Lower lobe of right lung (tissue), 2 donors: ENCODE data around the gene SEPTIN1. TPM values are rescaled to one million over a fixed set of nuclear protein-coding genes. Genes with fewer than 3 reads are reported as not detected.

ENCODE experiments used
- ATAC-seq, 2 donors: fragments of 200-7000 bp; cut with Tn5 transposase; one replicate each; pipeline ENCODE4 v1.9.1; 2020 to 2022; ENCODE audit warnings: mild to moderate bottlenecking in 2 of 2, moderate library complexity in 2 of 2
- DNase-seq: peaks from one replicate; pipeline ENCODE4 v3.0.0-alpha.2; 2020
- H3K27ac ChIP-seq: fragments of 200-600 bp; one replicate; pipeline ENCODE4 v1.8.0; 2022
- H3K27me3 ChIP-seq: fragments of 200-600 bp; one replicate; pipeline ENCODE4 v1.8.0; 2022; ENCODE audit warnings: low read depth
- H3K36me3 ChIP-seq: fragments of 200-600 bp; one replicate; pipeline ENCODE4 v1.8.0; 2022; ENCODE audit warnings: mild to moderate bottlenecking
- H3K4me1 ChIP-seq: fragments of 200-600 bp; one replicate; pipeline ENCODE4 v1.8.0; 2022
- H3K4me3 ChIP-seq: fragments of 200-600 bp; one replicate; pipeline ENCODE4 v1.8.0; 2022; ENCODE audit warnings: mild to moderate bottlenecking
- H3K9me3 ChIP-seq: fragments of 200-600 bp; one replicate; pipeline ENCODE4 v1.8.0; 2022
- CTCF ChIP-seq: fragments of 200-600 bp; IDR thresholded peaks from one replicate; pipeline ENCODE4 v1.8.0; 2022; ENCODE audit warnings: antibody characterized with exemption, mild to moderate bottlenecking
- intact Hi-C: fragments of 100-400 bp; cut with DNase I; formaldehyde crosslinking; loops from one replicate; pipeline ENCODE4 v1.11.0; 2022
- total RNA-seq: library from RNA; stranded (reverse); fragmentation: NEBNext Ultra II Directional; extraction: Animal tissue kit (Norgen Biotek cat#: 25700); gene quantifications from one replicate; pipeline ENCODE4 v1.2.1, GENCODE V29; 2021
- donor health status: DM: no; HTN: yes; CAD: no; lungs with severe emphysema.

Gene SEPTIN1
- total RNA-seq, 1 donor from 2014 or later, result 6.0 TPM

DNA sequence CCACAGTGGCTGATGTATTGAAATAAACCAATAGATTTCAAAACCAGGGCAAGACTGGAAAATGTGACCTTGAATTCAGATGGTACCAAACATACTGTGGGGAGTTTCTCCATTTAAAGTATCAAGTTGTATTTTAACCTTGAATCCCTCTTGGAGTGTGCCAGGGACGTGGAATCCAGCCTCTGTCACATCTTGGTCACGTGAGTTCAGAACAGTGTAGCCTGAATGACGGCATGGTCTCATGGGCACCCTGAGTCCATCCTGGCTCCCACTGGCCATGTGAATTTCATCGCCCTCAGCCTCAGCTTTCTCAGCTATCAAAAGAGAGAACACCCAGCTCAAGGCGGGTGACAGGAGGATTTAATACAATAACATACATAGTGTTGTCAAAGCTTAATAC lies 31.8 kb upstream of the SEPTIN1 start:
- Histone ChIP-seq H3K4me3 (no peak overlapping the region), H3K4me1 (peaks cover 23% of the 10 kb centered on the region), H3K27ac (no peak overlapping the region), H3K27me3 (no peaks in the 10 kb centered on the region), H3K36me3 (peaks cover 16% of the 10 kb centered on the region), H3K9me3 (no peaks in the 10 kb centered on the region)
- intact Hi-C loops, result no loop called here
- DNase-seq (no peak), ATAC-seq (no peak)
- no peak for TF ChIP-seq CTCF

GRCh38 chr16:30413112-30413806 lies 30.9 kb upstream of the SEPTIN1 start:
- Histone ChIP-seq H3K9me3 (no peaks in the 10 kb centered on the region), H3K36me3 (peaks cover 16% of the 10 kb centered on the region), H3K27me3 (no peaks in the 10 kb centered on the region), H3K4me3 (no peak overlapping the region), H3K4me1 (peaks cover 27% of the 10 kb centered on the region), H3K27ac (no peak overlapping the region)
- intact Hi-C loops, result no loop called here
- TF ChIP-seq CTCF, result no peak
- DNase-seq (no peak), ATAC-seq (no peak)

- peak; percentile 80 to 89 for ATAC-seq
Observed at GRCh38 chr16:30409125-30410060, 27.0 kb upstream of the SEPTIN1 start.

DNA sequence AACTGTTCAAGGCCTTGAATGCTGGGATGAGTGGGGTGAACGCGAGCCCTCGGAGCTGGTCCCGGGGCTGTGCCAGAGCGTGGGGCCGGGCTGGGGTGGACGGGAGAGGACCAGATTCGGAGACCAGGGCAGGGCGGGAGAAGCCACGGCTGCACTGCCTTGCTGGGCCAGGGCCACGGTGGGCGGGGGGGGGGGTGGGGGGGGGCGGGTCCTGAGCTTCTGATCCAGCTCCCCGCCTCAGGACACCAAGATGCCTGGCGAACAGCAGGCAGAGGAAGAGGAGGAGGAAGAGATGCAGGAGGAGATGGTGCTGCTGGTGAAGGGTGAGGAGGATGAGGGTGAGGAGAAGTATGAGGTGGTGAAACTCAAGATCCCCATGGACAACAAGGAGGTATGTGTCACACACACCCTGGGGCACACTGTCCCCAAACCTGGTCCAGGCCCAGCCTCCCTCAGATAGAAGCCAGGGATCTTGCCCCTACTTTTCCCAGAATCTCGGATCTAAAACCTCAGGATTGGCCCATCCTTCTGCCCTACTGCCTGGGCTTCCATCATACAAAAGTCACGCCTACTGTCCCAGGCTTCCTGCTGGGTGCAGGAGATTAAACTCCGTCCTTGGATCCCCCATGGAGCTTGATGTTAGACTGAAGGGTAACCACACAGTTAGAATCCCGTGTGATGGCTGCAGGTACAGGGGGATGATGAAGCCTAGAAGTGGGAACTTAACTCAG lies 25.6 kb upstream of the SEPTIN1 start:
- no peak for TF ChIP-seq CTCF
- H3K27me3 ChIP-seq, result no peaks in the 10 kb centered on the region
- peaks cover 27% of the 10 kb centered on the region for H3K4me1 ChIP-seq
- peak overlapping the region; percentile 78 for H3K27ac ChIP-seq
- ATAC-seq (peak in 1 of 2 donors; percentile 41), DNase-seq (no peak)
- intact Hi-C loops, result no loop called here
- peaks cover 6% of the 10 kb centered on the region for H3K36me3 ChIP-seq
- no peaks in the 10 kb centered on the region for H3K9me3 ChIP-seq
- peak overlapping the region; percentile 72 for H3K4me3 ChIP-seq

More at GRCh38 chr16:30409125-30410060, 27.0 kb upstream of the SEPTIN1 start:
- Histone ChIP-seq H3K27ac (peak overlapping the region; percentile 6), H3K27me3 (no peaks in the 10 kb centered on the region), H3K4me1 (peaks cover 27% of the 10 kb centered on the region), H3K36me3 (peaks cover 16% of the 10 kb centered on the region), H3K9me3 (no peaks in the 10 kb centered on the region), H3K4me3 (no peak overlapping the region)
- peak; percentile 90 for DNase-seq
- TF ChIP-seq CTCF, result peak; percentile 99
- intact Hi-C loops, result no loop called here

DNA sequence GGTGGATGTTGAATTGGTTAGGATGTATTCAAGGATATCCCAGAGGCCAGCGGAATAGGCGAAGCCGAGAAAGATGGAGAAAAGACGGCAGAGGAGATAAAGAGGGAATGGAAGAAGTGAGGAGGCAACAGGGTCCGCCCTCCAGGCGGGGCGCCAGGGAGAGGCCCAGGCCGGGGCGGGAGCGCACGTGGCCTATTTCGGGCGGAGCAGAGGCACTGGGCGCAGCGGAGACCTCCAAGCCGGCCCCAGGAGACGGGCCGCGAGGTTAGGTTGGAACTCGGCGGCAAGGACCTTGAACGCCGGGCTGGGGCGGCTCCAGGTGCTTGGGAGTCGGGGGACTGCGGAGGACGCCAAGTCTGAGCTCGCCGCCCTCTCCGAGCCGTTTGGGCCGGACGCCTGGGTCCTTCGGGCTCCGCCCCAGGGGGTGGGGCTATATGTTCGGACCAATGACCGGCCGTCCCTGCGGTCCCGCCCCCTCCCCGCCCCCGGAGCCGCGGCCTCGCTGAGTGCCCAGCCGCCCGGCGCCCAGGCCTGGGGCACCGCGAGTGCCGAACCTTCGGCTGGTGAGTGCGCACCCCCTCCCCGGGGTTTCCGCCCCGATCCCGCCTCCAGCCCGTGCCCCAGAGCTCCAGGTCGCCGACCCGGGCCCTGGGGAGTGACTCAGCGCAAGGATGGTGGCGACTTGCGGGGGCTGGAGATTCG lies 24.9 kb upstream of the SEPTIN1 start, which contains the start of gene ZNF771:
Gene ZNF771, plus strand, starts transcription at position 505 of the 702 bp plus-strand sequence. CDS start 448 bp downstream, outside the sequence.
- Histone ChIP-seq H3K36me3 (peaks cover 4% of the 10 kb centered on the region), H3K9me3 (no peaks in the 10 kb centered on the region), H3K27ac (peak within 1 kb of the TSS; percentile 78), H3K4me3 (peak within 1 kb of the TSS; percentile 72), H3K4me1 (peaks cover 27% of the 10 kb centered on the region), H3K27me3 (no peaks in the 10 kb centered on the region)
- ATAC-seq (peak; percentile 97 to 98), DNase-seq (peak; percentile 94)
- intact Hi-C loops, result no loop called here
- TF ChIP-seq CTCF, result no peak
